Measurements from ENCODE around the gene ARHGAP32.

DNA sequence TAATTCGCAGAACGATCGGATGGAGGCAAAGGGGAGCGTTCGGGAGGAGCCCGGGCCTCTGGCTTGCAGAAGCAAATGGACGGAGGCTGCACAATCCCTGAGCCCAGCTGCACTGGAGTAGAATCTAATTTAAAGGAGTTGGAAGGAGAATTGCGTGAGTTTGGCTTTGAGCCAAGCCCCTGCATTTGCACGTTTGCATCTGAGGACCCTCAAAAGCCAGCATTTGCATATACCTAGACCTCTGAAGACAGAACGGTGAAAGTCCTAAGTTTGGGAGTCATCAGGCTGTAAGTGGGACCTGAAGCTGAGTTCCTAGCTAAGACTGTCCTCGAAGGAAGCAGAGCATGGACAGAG is 265.0 kb downstream of the ARHGAP32 start:
- TF ChIP-seq, protein P1, sequence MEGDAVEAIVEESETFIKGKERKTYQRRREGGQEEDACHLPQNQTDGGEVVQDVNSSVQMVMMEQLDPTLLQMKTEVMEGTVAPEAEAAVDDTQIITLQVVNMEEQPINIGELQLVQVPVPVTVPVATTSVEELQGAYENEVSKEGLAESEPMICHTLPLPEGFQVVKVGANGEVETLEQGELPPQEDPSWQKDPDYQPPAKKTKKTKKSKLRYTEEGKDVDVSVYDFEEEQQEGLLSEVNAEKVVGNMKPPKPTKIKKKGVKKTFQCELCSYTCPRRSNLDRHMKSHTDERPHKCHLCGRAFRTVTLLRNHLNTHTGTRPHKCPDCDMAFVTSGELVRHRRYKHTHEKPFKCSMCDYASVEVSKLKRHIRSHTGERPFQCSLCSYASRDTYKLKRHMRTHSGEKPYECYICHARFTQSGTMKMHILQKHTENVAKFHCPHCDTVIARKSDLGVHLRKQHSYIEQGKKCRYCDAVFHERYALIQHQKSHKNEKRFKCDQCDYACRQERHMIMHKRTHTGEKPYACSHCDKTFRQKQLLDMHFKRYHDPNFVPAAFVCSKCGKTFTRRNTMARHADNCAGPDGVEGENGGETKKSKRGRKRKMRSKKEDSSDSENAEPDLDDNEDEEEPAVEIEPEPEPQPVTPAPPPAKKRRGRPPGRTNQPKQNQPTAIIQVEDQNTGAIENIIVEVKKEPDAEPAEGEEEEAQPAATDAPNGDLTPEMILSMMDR (IDR thresholded peaks at IDR 0.05) = no peak
- no peak for TF ChIP-seq POLR2A (IDR thresholded peaks at IDR 0.05)

Measured in lower leg skin (tissue), 3 donors.